Ureter (tissue), 1 donor: ENCODE measurements around the gene QRICH1. TPM values are rescaled to one million over a fixed set of nuclear protein-coding genes. Genes with fewer than 3 reads are reported as not detected.

Experiments used
- DNase-seq: peaks from one replicate; pipeline ENCODE4 v3.0.0-alpha.2; 2020; ENCODE audit warnings: low spot score
- total RNA-seq: library from RNA; stranded (reverse); gene quantifications from one replicate; pipeline ENCODE4 v1.2.4, GENCODE V29; 2023
- donor health status: DM: yes; HTN: yes; CAD: no.

Gene QRICH1
- total RNA-seq, 1 donor from 2014 or later: 131 TPM

GRCh38 chr3:49032646-49033304 is 61.1 kb downstream of the QRICH1 start:
- DNase-seq: no peak

- DNase-seq: no peak
Observed at GRCh38 chr3:49030321-49030720, 63.5 kb downstream of the QRICH1 start.

DNA sequence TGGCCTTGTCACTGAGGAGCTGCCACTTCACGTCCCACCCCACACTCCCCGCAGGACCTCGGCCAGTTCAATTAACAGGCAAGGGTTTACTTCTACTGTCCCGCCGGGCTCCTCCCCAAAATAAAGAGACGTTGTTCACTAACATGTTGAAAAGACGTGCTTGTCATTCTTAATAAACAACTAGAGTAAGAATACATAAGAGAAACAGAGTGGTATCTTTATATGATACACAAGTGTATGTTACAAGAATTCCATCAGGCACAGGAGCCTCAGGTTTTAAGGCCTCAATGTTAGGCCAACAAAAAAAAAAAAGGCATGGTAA is 64.3 kb downstream of the QRICH1 start:
- DNase-seq: no peak

DNA sequence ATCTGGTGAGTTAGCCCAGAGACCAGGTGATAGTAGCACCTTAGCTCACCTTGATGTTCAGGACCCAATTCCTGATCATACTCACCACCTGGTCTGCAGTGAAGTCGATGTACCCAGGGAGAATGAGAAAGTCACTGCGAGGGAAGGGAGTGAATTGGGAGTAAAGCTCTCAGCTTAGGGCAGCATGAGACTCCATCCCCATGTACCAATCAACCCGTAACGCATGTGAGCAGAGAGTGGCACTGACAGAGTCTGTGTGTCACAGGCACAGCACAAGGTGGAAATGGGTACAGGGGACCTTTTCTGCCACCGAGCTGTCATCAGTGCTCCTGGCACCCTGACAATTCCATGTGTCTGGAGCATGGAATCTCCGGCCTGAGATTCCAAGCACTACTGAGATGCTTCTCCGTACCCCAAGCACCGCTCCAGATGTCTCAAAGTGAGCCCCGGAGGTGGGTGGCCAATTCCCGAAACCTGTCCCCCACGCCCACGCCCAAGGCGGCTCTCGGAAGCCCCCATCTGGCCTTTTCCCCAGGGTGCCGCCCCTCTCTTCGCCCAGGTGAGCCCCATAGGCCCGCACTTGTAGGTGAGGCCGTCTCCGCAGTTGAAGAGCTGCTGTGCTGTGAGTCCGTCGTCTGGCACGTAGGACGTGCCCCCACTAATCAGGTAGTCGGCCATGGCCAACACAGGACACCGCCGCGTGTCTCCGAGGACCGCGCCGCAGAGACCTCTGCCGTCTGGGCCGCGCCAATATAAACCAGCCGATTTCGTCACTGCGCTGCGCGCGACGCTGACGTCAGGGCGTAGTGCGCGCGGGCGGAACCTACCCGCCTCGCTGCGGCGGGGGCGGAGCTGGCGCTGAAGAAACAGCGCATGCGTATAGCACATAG is 65.0 kb downstream of the QRICH1 start, which contains the start of gene IMPDH2:
TSS of gene IMPDH2 (minus strand) at position 726 of the 890 bp plus-strand sequence. CDS start at position 678, 48 bp downstream.
- peak; percentile 94 for DNase-seq

DNA sequence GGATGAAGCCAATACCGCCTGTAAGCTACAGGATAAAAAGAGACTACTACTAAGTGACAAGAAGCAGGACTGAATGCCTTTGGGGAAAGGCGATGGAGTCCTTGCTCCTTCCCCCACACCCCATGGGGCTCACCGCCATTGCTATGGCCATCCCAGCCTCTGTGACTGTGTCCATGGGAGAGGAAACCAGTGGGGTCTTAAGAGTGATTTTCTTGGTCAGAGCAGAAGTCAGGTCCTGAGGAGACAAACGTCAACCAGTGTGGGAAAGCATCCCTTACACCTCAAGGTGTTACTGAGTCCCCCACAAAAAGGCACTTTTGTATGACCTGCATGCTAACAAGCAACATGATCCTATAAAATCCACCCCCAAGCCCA is 65.6 kb downstream of the QRICH1 start:
- no peak for DNase-seq

DNA sequence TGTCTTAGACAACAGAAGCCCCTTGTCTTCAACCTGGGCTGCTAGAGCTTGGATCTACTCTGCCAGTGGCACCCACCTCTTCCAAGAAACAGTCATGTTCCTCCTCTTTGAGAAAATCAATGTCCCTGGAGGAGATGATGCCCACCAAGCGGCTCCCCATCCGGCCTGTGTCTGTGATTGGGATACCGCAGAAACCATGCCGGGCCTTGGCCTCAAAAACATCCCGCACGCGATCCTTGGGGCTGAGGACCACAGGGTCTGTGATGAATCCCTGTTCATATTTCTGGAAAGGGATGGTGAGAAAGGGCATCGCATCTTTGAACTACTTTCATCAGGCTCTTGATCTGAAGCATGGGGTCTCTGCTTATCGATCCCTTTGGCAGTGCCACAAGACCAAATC is 66.2 kb downstream of the QRICH1 start:
- DNase-seq: no peak

DNA sequence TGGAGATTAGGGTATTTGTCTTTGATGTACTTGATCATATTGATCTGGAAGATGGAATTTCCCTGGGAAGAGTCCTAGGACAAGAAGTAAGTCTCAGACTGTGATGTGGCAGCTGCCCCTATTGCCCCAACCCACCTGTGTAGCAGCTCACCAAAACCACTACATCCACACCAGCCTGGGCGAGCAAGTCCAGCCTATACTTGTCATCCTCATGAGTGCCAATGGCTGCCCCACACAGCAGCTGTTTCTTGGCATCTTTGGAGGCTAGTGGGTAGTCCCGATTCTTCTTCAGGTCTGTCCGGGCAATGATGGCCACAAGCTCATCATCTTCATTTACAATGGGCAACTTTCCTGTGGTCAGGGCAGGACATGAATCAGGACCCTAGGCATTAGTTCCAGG is 67.3 kb downstream of the QRICH1 start:
- no peak for DNase-seq

DNA sequence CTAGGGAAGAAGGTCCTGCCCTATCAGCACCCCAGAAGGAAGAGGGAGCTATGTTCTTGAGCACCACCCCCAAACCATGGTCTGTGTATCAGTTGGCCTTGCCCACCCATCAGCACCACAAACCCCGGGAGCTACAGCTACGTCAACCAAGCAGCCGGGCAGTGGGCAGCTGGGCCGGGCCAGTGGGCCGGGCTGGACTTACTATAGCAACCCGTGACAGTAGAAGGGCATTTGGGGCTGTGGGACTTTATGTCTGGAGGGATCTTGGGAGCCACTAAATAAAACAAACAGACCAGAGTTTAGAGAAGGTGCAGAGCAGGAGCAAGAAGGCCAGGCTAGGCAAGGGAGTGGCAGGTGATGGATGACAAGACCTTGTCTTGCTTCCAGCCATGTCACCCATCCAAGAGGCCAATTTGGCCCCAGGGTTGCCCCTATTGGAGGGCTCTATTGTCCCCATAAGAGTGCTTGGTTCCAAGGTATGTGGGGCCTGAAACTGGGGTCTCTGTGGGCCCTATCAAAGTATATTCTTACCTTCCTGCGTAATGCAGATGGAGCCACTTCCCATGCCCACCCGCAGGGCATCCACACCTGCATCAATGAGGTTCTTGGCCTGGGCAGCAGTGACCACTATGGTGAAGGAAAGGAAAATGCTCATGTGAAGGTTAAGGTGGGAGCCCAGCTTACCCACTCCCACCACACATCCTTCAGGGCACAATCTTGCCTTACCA is 67.9 kb downstream of the QRICH1 start:
- no peak for DNase-seq

GRCh38 chr3:49025005-49025792 is 68.7 kb downstream of the QRICH1 start:
- no peak for DNase-seq

- no peak for DNase-seq
Observed at GRCh38 chr3:49024449-49024848, 69.4 kb downstream of the QRICH1 start.

GRCh38 chr3:49023775-49024174 is 70.1 kb downstream of the QRICH1 start:
- no peak for DNase-seq

DNA sequence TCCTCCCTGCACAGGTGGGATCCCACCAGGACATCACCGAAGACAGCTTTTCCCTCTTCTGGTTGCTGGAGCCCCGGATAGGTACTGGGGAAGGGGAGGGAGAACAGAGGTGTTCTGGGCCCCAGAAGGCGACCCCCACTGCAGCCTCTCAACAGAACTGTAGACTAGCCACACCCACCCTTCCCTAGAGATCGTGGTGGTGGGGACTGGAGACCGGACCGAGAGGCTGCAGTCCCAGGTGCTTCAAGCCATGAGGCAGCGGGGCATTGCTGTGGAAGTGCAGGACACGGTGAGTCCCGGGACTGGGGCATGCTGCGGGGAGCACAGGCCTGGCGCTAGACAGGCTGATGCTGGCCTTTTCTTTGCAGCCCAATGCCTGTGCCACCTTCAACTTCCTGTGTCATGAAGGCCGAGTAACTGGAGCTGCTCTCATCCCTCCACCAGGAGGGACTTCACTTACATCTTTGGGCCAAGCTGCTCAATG is 71.1 kb downstream of the QRICH1 start:
- no peak for DNase-seq

DNA sequence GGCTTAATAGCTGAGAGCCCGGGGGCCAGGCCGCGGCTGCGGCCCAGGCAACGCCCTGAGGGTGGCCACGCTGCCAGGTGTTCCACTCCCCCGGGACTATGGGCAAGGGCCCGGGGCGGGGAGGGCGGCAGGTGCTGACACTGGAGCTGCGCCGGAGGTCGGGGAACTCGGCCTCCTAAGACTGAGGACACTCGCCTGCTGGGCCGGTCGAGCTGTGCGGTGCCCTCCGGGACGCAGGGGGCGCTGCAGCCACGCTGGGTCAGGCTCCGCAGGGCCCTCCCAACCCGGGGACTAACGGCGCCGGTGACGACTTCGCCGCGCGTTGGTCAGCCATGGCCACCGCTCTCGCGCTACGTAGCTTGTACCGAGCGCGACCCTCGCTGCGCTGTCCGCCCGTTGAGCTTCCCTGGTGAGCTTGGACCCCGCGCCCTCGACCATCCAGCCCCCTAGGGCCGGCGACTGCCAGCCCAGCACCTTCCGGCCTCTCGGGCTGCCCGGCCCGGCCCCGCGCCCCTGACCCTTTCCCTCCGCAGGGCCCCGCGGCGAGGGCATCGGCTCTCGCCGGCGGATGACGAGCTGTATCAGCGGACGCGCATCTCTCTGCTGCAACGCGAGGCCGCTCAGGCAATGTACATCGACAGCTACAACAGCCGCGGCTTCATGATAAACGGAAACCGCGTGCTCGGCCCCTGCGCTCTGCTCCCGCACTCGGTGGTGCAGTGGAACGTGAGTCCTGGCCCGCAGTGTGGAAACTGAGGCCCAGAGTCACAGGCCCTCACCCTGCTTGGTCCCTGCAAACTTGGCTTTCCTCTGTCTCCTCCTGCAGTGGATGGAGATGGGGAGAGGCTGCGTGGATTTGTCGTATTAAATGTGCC is 71.8 kb downstream of the QRICH1 start, which contains the start of gene NDUFAF3:
TSS of gene NDUFAF3 (plus strand) at position 309 of the 875 bp plus-strand sequence. CDS start at position 333, 24 bp downstream.
- DNase-seq: peak; percentile 94

- peak; percentile 99 for DNase-seq
Observed at GRCh38 chr3:49021213-49021812, 72.6 kb downstream of the QRICH1 start.

- peak; percentile 67 for DNase-seq
Observed at GRCh38 chr3:49020330-49021212, 73.3 kb downstream of the QRICH1 start.

DNA sequence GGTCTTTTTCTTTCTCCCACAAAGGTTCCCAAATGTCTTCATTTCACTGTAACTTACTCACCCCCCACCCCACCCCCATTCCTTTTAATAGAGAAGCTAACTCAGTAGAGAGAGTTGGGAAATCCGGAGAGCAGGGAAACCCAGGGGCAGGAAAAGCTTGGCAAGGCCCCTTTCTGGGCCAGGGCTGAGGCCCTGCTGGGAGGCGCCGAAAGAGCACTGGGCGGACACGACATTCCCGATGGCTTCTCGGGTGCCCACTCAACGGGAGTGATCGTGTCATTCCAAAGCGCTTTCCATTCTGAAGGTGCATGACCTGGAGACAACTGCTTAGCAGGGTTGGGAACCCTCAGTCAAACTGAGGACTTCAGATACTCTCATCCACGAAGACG is 73.9 kb downstream of the QRICH1 start:
- no peak for DNase-seq

DNA sequence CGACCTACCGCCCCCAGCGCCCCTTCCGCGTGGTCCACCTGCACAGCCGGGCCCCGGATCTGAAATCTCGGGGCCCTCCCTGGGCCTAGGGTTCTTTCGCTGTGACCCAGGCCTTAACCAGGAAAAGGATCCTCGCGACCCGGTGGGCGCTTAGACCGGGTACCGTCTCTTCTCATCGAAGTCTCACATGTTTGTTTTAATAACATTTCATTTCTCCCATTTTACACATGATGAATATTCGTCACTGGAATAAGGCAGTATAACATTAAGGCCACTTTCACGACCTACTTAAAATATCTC is 75.2 kb downstream of the QRICH1 start:
- no peak for DNase-seq

GRCh38 chr3:49017971-49018706 is 75.7 kb downstream of the QRICH1 start, which contains the start of gene DALRD3:
Gene DALRD3 (minus strand): TSS chr3:49018580. CDS start chr3:49018564, 16 bp downstream.
- peak; percentile 70 for DNase-seq
